ENCODE measurements around the gene FBXL13. TPM values are rescaled to one million over a fixed set of nuclear protein-coding genes. Genes with fewer than 3 reads are reported as not detected.
A peak's percentile ranks its signal among the peaks of the same experiment; 100 is the strongest.

Gene FBXL13
- polyA plus RNA-seq, 1 experiment: 0.20 TPM

DNA sequence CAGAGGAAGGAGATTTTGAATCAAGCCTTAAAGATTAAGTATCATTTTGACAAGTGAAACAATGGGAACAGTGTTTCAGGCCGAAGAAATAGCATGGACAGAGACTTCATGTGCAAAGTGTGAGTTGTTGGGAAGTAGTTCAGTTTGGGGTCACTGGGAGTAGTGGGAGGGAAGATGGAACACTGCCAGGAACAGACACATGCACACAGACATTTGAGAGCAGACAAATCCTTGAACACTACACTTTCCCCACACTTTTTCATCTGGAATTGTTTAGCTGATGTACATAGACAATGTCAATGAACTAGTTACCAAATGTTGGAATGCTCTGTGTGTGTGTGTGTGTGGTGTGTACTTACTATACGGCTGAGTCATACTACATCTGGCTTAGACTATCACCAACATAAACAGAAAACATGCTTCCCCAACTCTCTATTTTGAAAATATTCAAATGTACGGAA is 214.2 kb downstream of the FBXL13 start:
- CTCF ChIA-PET: no interaction called here
- no peak overlapping the region for H3K4me3 ChIP-seq (ENCODE audit: low read depth, low read length)

GRCh38 chr7:102859799-102860125 is 214.8 kb downstream of the FBXL13 start:
- no peak for DNase-seq (ENCODE audit: low read depth)
- POLR2A ChIA-PET: no interaction called here
- CTCF ChIA-PET: interaction anchor here (0.7 kb wide), 1 partner anchor 13 kb away, joined by 3 read pairs; no protein-coding TSS in a partner anchor
- TF ChIP-seq, protein P1, sequence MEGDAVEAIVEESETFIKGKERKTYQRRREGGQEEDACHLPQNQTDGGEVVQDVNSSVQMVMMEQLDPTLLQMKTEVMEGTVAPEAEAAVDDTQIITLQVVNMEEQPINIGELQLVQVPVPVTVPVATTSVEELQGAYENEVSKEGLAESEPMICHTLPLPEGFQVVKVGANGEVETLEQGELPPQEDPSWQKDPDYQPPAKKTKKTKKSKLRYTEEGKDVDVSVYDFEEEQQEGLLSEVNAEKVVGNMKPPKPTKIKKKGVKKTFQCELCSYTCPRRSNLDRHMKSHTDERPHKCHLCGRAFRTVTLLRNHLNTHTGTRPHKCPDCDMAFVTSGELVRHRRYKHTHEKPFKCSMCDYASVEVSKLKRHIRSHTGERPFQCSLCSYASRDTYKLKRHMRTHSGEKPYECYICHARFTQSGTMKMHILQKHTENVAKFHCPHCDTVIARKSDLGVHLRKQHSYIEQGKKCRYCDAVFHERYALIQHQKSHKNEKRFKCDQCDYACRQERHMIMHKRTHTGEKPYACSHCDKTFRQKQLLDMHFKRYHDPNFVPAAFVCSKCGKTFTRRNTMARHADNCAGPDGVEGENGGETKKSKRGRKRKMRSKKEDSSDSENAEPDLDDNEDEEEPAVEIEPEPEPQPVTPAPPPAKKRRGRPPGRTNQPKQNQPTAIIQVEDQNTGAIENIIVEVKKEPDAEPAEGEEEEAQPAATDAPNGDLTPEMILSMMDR (IDR thresholded peaks at IDR 0.05; ENCODE audit: insufficient read depth, low read depth, low read length): no peak
- Histone ChIP-seq H3K4me3 (ENCODE audit: low read depth, low read length) (no peak overlapping the region), H3K27me3 (ENCODE audit: control insufficient read depth, insufficient read depth, low read length) (no peaks in the 10 kb centered on the region), H3K36me3 (ENCODE audit: control insufficient read depth, insufficient read depth, low read length) (no peaks in the 10 kb centered on the region)

More for the DNA sequence above, 214.2 kb downstream of the FBXL13 start:
- H3K36me3 ChIP-seq (ENCODE audit: control insufficient read depth, insufficient read depth, low read length): no peaks in the 10 kb centered on the region
- no peaks in the 10 kb centered on the region for H3K27me3 ChIP-seq (ENCODE audit: control insufficient read depth, insufficient read depth, low read length)
- TF ChIP-seq, protein P1 (IDR thresholded peaks at IDR 0.05; ENCODE audit: insufficient read depth, low read depth, low read length): no peak
- POLR2A ChIA-PET: no interaction called here
- DNase-seq (ENCODE audit: low read depth): peak; percentile 75

- Histone ChIP-seq H3K27me3 (ENCODE audit: control insufficient read depth, insufficient read depth, low read length) (no peaks in the 10 kb centered on the region), H3K36me3 (ENCODE audit: control insufficient read depth, insufficient read depth, low read length) (no peaks in the 10 kb centered on the region), H3K4me3 (ENCODE audit: low read depth, low read length) (no peak overlapping the region)
- POLR2A ChIA-PET: no interaction called here
- TF ChIP-seq, protein P1 (IDR thresholded peaks at IDR 0.05; ENCODE audit: insufficient read depth, low read depth, low read length): no peak
- no peak for DNase-seq (ENCODE audit: low read depth)
- CTCF ChIA-PET: interaction anchor here (0.7 kb wide), 1 partner anchor 14 kb away, joined by 3 read pairs; no protein-coding TSS in a partner anchor
These were observed 215.4 kb downstream of the FBXL13 start for GRCh38 chr7:102859084-102859798.

DNA sequence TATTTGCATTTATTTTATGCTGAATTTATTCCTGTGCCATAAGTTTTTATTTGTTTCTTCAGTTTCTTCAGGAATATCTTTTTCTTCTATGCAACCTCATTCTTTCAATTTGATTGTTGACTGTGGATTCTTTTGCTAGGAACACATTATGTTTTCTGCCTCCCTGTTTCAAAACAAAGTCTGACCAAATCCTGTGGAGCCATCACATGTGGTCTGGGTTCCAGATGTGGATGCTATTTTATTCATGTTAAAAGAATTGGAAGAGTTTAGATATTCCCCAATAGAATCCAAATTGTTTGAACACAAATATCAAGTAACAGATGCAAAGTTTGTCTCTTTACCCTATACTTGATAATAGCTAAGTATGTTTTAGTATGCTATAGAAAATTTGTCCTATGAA is 218.6 kb downstream of the FBXL13 start:
- no peaks in the 10 kb centered on the region for H3K27me3 ChIP-seq (ENCODE audit: control insufficient read depth, insufficient read depth, low read length)
- no peak for DNase-seq (ENCODE audit: low read depth)
- no peak overlapping the region for H3K4me3 ChIP-seq (ENCODE audit: low read depth, low read length)
- POLR2A ChIA-PET: no interaction called here
- H3K36me3 ChIP-seq (ENCODE audit: control insufficient read depth, insufficient read depth, low read length): no peaks in the 10 kb centered on the region
- CTCF ChIA-PET: no interaction called here
- TF ChIP-seq, protein P1 (IDR thresholded peaks at IDR 0.05; ENCODE audit: insufficient read depth, low read depth, low read length): no peak

DNA sequence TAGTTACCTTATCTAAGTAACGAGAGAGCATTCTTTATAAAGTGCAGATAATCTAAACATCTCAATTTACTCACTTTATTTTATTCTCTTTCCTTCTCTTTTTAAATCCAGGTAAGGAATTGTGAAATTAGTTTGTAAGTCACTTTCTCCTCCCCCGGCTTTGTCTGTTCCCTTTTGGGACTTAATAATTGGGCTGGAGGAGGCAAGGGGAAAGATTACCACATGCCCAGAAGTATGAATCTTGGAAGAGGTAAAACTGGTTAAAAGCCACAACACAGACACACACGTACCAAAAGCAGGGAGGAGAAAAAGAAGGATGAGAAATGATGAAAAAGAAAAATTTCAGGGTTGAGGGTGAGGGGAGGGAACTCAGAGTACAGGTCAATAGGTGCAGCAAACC is 225.1 kb downstream of the FBXL13 start:
- H3K27me3 ChIP-seq (ENCODE audit: control insufficient read depth, insufficient read depth, low read length): no peaks in the 10 kb centered on the region
- TF ChIP-seq, protein P1 (IDR thresholded peaks at IDR 0.05; ENCODE audit: insufficient read depth, low read depth, low read length): no peak
- H3K4me3 ChIP-seq (ENCODE audit: low read depth, low read length): no peak overlapping the region
- DNase-seq (ENCODE audit: low read depth): no peak
- CTCF ChIA-PET: interaction anchor here (0.6 kb wide), 1 partner anchor 226 kb away, joined by 3 read pairs; the partner anchor contains the start of gene ARMC10
- no peaks in the 10 kb centered on the region for H3K36me3 ChIP-seq (ENCODE audit: control insufficient read depth, insufficient read depth, low read length)
- POLR2A ChIA-PET: no interaction called here
